Measurements from ENCODE around the gene EIF3A.

- no peak for TF ChIP-seq EZH2phosphoT487 (IDR thresholded peaks at IDR 0.05; ENCODE audit: borderline replicate concordance, low read length)
- TF ChIP-seq, protein P1, sequence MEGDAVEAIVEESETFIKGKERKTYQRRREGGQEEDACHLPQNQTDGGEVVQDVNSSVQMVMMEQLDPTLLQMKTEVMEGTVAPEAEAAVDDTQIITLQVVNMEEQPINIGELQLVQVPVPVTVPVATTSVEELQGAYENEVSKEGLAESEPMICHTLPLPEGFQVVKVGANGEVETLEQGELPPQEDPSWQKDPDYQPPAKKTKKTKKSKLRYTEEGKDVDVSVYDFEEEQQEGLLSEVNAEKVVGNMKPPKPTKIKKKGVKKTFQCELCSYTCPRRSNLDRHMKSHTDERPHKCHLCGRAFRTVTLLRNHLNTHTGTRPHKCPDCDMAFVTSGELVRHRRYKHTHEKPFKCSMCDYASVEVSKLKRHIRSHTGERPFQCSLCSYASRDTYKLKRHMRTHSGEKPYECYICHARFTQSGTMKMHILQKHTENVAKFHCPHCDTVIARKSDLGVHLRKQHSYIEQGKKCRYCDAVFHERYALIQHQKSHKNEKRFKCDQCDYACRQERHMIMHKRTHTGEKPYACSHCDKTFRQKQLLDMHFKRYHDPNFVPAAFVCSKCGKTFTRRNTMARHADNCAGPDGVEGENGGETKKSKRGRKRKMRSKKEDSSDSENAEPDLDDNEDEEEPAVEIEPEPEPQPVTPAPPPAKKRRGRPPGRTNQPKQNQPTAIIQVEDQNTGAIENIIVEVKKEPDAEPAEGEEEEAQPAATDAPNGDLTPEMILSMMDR (IDR thresholded peaks at IDR 0.05; ENCODE audit: low read depth, low read length, poor library complexity, severe bottlenecking) = no peak
These were observed 18.0 kb upstream of the EIF3A start for GRCh38 chr10:119098576-119098975.
